ENCODE results near the gene PLOD2. TPM values are rescaled to one million over a fixed set of nuclear protein-coding genes. Genes with fewer than 3 reads are reported as not detected.

The PLOD2 gene
- total RNA-seq, 1 experiment from 2014 or later, result 120 TPM

- no peak for DNase-seq (ENCODE audit: low read depth)
- in situ Hi-C loops (cut with HindIII; ENCODE audit: low pct_unique_long_range_greater_than_20kb, low sequenced_read_pairs), result no loop called here
Measured at GRCh38 chr3:146080578-146080977, 80.4 kb downstream of the PLOD2 start.

GRCh38 chr3:146078031-146078430 lies 83.0 kb downstream of the PLOD2 start:
- in situ Hi-C loops (cut with HindIII; ENCODE audit: low pct_unique_long_range_greater_than_20kb, low sequenced_read_pairs), result no loop called here
- DNase-seq (ENCODE audit: low read depth), result no peak

- in situ Hi-C loops (cut with HindIII; ENCODE audit: low pct_unique_long_range_greater_than_20kb, low sequenced_read_pairs), result no loop called here
- DNase-seq (ENCODE audit: low read depth), result no peak
Measured at GRCh38 chr3:146077181-146077580, 83.8 kb downstream of the PLOD2 start.

GRCh38 chr3:146072824-146073223 lies 88.2 kb downstream of the PLOD2 start:
- in situ Hi-C loops (cut with HindIII; ENCODE audit: low pct_unique_long_range_greater_than_20kb, low sequenced_read_pairs), result no loop called here
- no peak for DNase-seq (ENCODE audit: low read depth)

- in situ Hi-C loops (cut with HindIII; ENCODE audit: low pct_unique_long_range_greater_than_20kb, low sequenced_read_pairs), result no loop called here
- DNase-seq (ENCODE audit: low read depth), result no peak
Measured at GRCh38 chr3:146072061-146072460, 88.9 kb downstream of the PLOD2 start.

GRCh38 chr3:146071632-146072031 lies 89.4 kb downstream of the PLOD2 start:
- DNase-seq (ENCODE audit: low read depth), result no peak
- in situ Hi-C loops (cut with HindIII; ENCODE audit: low pct_unique_long_range_greater_than_20kb, low sequenced_read_pairs), result no loop called here

GRCh38 chr3:146067048-146067447 lies 93.9 kb downstream of the PLOD2 start:
- in situ Hi-C loops (cut with HindIII; ENCODE audit: low pct_unique_long_range_greater_than_20kb, low sequenced_read_pairs), result no loop called here
- peak; percentile 47 for DNase-seq (ENCODE audit: low read depth)

- in situ Hi-C loops (cut with HindIII; ENCODE audit: low pct_unique_long_range_greater_than_20kb, low sequenced_read_pairs), result no loop called here
- DNase-seq (ENCODE audit: low read depth), result no peak
Measured at GRCh38 chr3:146065573-146066006, 95.4 kb downstream of the PLOD2 start.

GRCh38 chr3:146058241-146058640 lies 102.7 kb downstream of the PLOD2 start:
- in situ Hi-C loops (cut with HindIII; ENCODE audit: low pct_unique_long_range_greater_than_20kb, low sequenced_read_pairs), result no loop called here
- DNase-seq (ENCODE audit: low read depth), result no peak

- in situ Hi-C loops (cut with HindIII; ENCODE audit: low pct_unique_long_range_greater_than_20kb, low sequenced_read_pairs), result no loop called here
- no peak for DNase-seq (ENCODE audit: low read depth)
Measured at GRCh38 chr3:146052791-146053310, 108.1 kb downstream of the PLOD2 start.

GRCh38 chr3:146052056-146052790 lies 108.8 kb downstream of the PLOD2 start:
- DNase-seq (ENCODE audit: low read depth), result no peak
- in situ Hi-C loops (cut with HindIII; ENCODE audit: low pct_unique_long_range_greater_than_20kb, low sequenced_read_pairs), result no loop called here

GRCh38 chr3:146050691-146051090 lies 110.3 kb downstream of the PLOD2 start:
- DNase-seq (ENCODE audit: low read depth), result no peak
- in situ Hi-C loops (cut with HindIII; ENCODE audit: low pct_unique_long_range_greater_than_20kb, low sequenced_read_pairs), result no loop called here

- DNase-seq (ENCODE audit: low read depth), result no peak
- in situ Hi-C loops (cut with HindIII; ENCODE audit: low pct_unique_long_range_greater_than_20kb, low sequenced_read_pairs), result no loop called here
Measured at GRCh38 chr3:146047485-146047884, 113.5 kb downstream of the PLOD2 start.

- in situ Hi-C loops (cut with HindIII; ENCODE audit: low pct_unique_long_range_greater_than_20kb, low sequenced_read_pairs), result no loop called here
- no peak for DNase-seq (ENCODE audit: low read depth)
Measured at GRCh38 chr3:146044046-146044445, 116.9 kb downstream of the PLOD2 start.

- in situ Hi-C loops (cut with HindIII; ENCODE audit: low pct_unique_long_range_greater_than_20kb, low sequenced_read_pairs), result no loop called here
- DNase-seq (ENCODE audit: low read depth), result no peak
Measured at GRCh38 chr3:146040630-146041029, 120.4 kb downstream of the PLOD2 start.

- DNase-seq (ENCODE audit: low read depth), result no peak
- in situ Hi-C loops (cut with HindIII; ENCODE audit: low pct_unique_long_range_greater_than_20kb, low sequenced_read_pairs), result no loop called here
Measured at GRCh38 chr3:146037697-146038096, 123.3 kb downstream of the PLOD2 start.

GRCh38 chr3:146036281-146036680 lies 124.7 kb downstream of the PLOD2 start:
- DNase-seq (ENCODE audit: low read depth), result no peak
- in situ Hi-C loops (cut with HindIII; ENCODE audit: low pct_unique_long_range_greater_than_20kb, low sequenced_read_pairs), result no loop called here

- in situ Hi-C loops (cut with HindIII; ENCODE audit: low pct_unique_long_range_greater_than_20kb, low sequenced_read_pairs), result no loop called here
- no peak for DNase-seq (ENCODE audit: low read depth)
Measured at GRCh38 chr3:146035366-146035765, 125.6 kb downstream of the PLOD2 start.

GRCh38 chr3:146033950-146034349 lies 127.0 kb downstream of the PLOD2 start:
- in situ Hi-C loops (cut with HindIII; ENCODE audit: low pct_unique_long_range_greater_than_20kb, low sequenced_read_pairs), result no loop called here

GRCh38 chr3:146026547-146026946 lies 134.4 kb downstream of the PLOD2 start:
- no peak for DNase-seq (ENCODE audit: low read depth)
- in situ Hi-C loops (cut with HindIII; ENCODE audit: low pct_unique_long_range_greater_than_20kb, low sequenced_read_pairs), result no loop called here

More at GRCh38 chr3:146033950-146034349, 127.0 kb downstream of the PLOD2 start:
- DNase-seq (ENCODE audit: low read depth), result no peak

Data from Caki2 (cell line).